NCI-H82 (cell line): Measurements from ENCODE around the gene RAD51B.
"Not testable (repeated sequence)": the region's sequence is repeated elsewhere in the genome, so short reads cannot be mapped to it uniquely, and the experiment has no call there.

Experiments used
- DNase-seq: peaks from one replicate; lab custom pipeline; 2025; lab: John Stamatoyannopoulos, UW

Gene RAD51B

DNA sequence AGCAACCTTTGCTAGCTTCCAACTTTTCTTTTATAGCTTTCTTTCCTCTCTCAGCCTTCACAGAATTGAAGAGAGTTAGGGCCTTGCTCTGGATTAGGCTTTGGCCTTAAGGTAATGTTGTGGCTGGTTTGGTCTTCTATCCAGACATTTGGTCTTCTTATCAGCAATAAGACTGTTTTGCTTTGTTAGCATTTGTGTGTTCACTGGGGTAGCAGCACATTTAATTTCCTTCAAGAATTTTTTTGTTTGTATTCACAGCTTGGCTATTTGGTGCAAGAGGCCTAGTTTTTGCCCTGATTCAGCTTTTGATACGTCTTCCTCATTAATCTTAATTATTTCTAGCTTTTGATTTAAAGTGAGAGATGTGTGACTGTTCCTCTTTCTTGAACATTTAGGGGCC is 130.8 kb downstream of the RAD51B start:
- no peak for DNase-seq

- DNase-seq: no peak
Observed at GRCh38 chr14:67951529-67952135, 132.1 kb downstream of the RAD51B start.

DNA sequence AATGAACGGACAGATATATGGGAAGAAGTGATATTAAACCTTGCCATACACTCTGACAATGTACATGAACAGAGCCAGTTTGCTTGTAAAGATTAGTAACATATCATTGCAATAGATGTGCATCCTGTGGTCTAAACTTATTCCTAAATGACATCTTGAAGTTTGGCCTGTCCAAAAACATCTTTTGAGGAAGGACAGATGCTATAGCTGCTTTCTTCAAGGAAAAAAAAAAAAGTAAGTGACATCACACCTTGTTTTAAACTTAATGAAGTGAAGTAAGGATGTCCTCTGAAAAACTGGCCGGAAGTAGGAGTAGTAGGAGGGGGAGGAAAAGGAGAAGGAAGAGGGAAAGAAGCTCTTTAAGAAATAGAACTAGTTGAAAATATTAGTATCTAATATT is 132.8 kb downstream of the RAD51B start:
- no peak for DNase-seq

DNA sequence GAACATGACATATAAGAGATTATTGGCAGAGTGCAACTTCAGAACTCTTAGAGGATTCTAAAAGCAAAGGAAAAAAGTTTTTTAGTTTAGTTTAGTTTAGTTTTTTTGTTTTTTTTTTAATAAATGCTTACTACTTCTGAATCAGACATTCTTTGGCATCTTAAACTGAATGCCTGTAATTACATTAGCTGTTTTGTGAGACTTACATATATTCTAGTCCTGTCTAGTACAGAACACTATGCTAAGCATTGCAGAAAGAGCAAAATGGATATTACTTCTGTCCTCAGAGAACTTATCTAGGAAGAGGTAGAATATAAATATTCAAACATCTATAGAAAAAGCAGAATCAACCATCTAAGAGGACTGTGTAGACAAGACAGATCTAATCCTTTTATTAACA is 133.2 kb downstream of the RAD51B start:
- no peak for DNase-seq

- no peak for DNase-seq
Observed at GRCh38 chr14:67955261-67955660, 135.7 kb downstream of the RAD51B start.

- no peak for DNase-seq
Observed at GRCh38 chr14:67957946-67958345, 138.4 kb downstream of the RAD51B start.

GRCh38 chr14:67961676-67962075 is 142.1 kb downstream of the RAD51B start:
- DNase-seq: no peak

DNA sequence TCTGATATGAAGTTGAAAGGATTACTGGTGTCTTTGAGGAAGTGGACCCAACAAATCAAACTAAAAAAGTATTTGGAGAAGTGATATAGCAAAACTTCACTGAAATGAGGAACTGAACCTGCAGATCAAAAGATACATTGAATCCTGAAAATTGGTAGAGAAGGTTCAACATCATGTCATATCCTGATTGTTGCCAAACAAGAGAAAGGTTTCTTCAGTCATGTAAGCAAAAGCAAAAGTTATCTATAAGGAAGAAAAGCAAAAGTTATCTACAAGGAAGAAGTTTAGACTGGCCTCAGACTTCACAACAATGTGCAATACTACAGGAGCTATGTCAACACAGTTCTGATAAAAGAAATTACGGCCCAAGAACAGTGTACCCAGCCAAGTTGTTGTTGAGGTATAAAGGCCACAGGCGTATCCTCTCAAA is 142.7 kb downstream of the RAD51B start:
- no peak for DNase-seq

DNA sequence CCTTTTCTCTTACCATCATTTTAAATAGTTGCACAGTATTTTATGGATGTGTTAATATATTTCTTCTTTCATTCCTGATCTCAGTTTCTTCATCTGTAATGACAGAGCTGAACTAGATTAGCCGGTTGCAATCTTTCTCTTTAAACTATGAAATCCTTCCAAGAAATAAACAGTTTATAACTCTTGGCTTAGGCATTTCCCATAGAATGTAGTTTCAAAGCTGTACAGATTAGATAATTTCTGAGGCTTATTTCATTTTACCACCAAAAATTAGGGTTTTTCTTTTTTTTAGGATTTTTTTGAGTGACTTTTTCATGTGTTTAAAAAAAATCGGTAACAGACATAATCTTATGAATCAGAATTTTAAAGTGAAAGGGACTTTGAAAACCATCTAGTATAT is 144.0 kb downstream of the RAD51B start:
- no peak for DNase-seq

- DNase-seq: no peak
Observed at GRCh38 chr14:67963960-67964812, 144.6 kb downstream of the RAD51B start.

DNA sequence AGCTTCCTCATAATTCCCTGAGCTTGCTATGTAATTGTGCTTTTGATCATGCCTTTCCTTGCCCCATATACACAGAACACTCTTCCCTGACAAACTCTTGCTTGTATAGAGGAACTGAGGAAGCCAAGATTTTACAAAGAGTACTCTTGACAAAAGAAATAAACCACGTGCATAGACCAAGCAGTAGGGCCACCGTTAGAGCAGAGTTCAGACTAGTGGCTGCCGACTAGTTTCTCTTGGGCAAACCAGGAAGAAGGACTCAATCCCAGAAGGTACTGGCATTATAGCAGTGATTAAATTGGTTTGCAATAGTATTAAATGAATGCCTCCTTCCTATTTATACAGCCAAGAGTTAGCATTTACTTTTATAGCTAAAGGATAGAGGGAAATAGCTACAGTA is 146.1 kb downstream of the RAD51B start:
- peak; percentile 74 for DNase-seq

DNA sequence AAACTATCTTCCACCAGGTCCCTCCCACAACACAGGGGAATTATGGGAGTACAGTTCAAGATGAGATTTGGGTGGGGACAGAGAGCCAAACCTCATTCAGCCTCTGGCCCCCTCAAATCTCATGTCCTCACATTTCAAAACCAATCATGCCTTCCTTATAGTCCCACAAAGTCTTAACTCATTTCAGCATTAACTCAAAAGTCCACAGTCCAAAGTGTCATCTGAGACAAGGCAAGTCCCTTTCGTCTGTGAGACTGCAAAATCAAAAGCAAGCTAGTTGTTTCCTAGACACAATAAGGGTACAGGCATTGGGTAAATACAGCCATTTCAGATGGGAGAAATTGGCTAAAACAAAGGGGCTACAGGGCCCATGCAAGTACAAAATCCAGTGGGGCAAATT is 147.6 kb downstream of the RAD51B start:
- no peak for DNase-seq

GRCh38 chr14:67967970-67968369 is 148.4 kb downstream of the RAD51B start:
- DNase-seq: not testable (repeated sequence)

DNA sequence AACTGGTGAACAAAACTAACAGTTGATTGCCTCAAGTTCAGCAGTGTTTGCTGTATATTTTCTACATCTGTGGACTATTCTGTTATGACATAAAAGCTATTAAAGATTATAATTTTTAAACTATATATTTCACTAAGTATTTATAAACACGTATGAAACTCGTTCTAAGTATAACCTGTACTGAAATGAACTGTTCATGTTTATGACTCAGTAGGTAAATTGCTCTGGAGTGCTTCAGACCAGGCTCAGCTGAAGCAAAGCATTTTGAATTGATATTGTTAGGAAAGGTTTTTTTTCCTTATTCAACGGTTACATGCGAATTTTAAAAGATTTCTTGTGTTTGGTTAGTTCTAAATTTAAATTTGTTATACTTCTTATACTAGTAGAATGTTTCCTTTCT is 151.3 kb downstream of the RAD51B start:
- DNase-seq: no peak

DNA sequence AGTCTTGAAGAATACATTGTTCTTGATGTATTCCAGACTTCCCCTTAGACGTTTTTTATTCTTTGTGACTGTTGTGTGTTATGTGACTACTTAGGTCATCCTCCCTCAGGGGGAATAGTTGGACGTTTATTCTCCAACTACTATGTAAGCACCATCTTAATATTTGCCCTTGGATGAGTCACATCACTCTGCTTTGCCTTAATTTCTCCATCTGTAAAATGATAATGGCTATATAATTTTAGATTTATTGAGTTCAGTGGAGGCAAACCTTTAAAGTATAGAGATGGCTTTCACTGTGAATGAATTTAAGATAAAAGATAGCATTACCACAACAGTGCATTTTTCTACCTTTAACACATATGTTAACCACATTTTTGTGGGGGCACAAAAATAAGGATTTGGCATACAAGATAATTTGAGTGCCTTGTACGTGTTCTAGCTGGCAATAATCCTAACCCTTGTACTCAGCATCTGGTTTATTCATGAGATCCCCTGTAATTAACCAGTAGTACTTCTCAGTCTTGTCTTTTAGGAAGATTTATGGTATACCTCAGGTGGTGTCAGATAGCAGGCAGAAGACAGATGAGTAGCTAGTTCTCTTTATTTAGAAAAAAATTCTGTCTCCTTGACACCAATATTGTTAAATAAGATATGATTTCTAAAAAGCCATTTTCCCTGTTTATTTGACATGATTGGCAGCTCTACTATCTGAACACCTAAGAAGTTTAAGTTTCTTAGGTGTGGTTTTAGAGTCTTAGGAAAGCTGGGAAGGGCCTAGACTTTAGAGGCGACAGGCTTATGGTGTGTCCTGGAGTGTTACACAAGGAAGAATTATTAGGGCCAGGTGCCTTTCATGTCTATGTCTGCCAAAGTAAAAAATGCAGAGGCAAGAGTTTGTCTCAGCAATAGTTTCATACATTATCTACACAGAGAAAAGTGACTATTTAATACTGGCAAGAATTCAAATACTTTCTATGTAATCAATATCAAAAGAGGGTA is 152.3 kb downstream of the RAD51B start:
- peak; percentile 81 for DNase-seq

- DNase-seq: peak; percentile 46
Observed at GRCh38 chr14:67973436-67973835, 153.9 kb downstream of the RAD51B start.

- no peak for DNase-seq
Observed at GRCh38 chr14:67975470-67975869, 155.9 kb downstream of the RAD51B start.

DNA sequence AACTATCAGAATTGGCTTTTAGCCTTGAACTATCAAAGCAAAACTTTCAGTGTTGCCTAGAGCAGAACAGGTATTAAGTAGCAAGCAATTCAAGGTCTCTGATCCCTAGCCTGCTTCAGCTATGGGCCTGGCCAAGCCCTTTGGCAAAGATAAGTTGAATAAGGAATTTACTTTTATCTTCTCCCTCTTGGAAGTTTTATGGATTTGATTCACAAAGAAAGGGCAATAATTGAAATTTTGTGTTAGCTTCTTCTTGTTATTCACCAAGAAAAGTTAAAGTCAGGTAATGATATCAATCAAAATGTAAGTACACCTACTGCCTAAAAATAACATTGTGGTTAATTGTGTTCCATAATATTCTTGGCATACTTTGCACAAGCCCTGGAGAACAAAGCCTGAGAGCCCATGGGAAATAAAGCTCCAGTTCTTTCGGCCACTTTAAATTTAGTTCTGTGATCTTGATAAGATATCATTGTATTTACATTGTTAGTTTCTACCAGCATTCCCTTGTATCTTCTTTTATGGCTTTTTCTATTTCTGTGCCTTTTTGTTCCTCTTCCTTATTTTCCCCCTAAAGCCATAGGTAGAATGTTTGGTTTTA is 158.0 kb downstream of the RAD51B start:
- DNase-seq: no peak

DNA sequence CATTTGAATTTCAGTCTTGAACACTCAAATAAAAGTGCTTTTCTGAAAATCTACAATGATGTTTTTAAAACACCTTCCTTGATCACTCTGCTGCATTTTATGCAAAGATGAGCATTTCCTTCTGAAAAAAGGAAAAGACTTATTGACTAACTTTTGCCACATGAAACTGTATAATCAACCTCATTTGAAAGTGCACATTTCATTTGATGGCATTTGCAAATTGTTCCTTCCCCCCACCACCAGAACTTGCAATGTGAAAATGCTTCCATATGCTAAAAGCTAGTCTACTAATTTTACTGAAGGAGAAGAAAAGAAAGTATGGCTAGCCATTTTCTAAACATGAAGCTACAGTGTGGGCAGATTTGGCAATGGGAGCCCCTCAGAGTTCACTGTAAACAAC is 159.2 kb downstream of the RAD51B start:
- no peak for DNase-seq

GRCh38 chr14:67982711-67983608 is 163.4 kb downstream of the RAD51B start:
- peak; percentile 67 for DNase-seq

DNA sequence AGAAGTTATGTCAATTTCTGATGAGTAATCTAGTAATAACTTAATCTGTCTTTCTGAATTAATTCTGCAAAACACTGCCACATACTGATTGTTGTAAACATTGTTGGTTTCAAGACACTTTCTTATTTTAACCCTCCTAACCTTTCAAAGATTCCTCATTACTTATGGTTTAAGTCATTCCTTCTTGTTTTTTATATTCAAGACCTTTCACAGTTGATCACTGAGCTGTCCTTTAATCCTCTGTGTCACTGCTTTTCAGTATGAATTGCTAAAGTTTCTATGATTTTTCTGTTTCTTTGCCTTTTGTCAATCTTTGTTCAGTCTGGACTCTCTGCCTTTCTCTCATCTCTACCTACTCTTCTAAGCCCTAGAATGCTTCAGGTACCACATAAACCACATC is 164.7 kb downstream of the RAD51B start:
- DNase-seq: no peak
